Measurements from ENCODE around the gene GALNT10. TPM values are rescaled to one million over a fixed set of nuclear protein-coding genes. Genes with fewer than 3 reads are reported as not detected.

GALNT10 gene
- total and polyA plus RNA-seq, 2 of the 4 experiments (the other 2 are of a cell fraction), result 46.2 to 67.0 TPM

- Histone ChIP-seq H2BK20ac (ENCODE audit: low read depth, low read length) (no peak overlapping the region), H2AK5ac (ENCODE audit: low read depth, low read length) (no peak overlapping the region), H3K14ac (replicated peaks; ENCODE audit: low read depth, low read length) (no peak overlapping the region), H3K4me3 (ENCODE audit: insufficient read depth, low read depth, low read length) (no peak overlapping the region), H3K56ac (ENCODE audit: extremely low read depth, insufficient read depth, low read length) (no peak overlapping the region), H3K9ac (ENCODE audit: low read depth, low read length) (no peak overlapping the region), H4K20me1 (ENCODE audit: insufficient read depth, low read length) (no peaks in the 10 kb centered on the region), H3K27ac (ENCODE audit: insufficient read depth, low read length) (no peak overlapping the region), H3K36me3 (ENCODE audit: control insufficient read depth, insufficient read depth, low read length) (peaks cover 26% of the 10 kb centered on the region), H4K5ac (ENCODE audit: low read depth, low read length) (no peak overlapping the region), H2BK120ac (ENCODE audit: low read depth, low read length) (no peak overlapping the region), H4K91ac (ENCODE audit: insufficient read depth, low read depth, low read length) (no peak overlapping the region), H3K79me1 (ENCODE audit: low read depth in 1 of 2, low read length in 2 of 2) (peaks cover 0 to 9% of the 10 kb centered on the region in 2 experiments; a peak in 2 of 4 replicates), H3K9me3 (ENCODE audit: control insufficient read depth, insufficient read depth, low read length) (no peaks in the 10 kb centered on the region), H3K4ac (ENCODE audit: low read depth, low read length) (no peak overlapping the region), H3K4me1 (ENCODE audit: control insufficient read depth, insufficient read depth, low read length) (peaks cover 3% of the 10 kb centered on the region; the same call in 1 of the 2 replicates), H2AK9ac (replicated peaks; ENCODE audit: low read depth, low read length, poor library complexity) (no peak overlapping the region), H2BK15ac (ENCODE audit: low read depth, low read length) (no peak overlapping the region), H3K27me3 (ENCODE audit: control insufficient read depth, insufficient read depth, low read length) (no peaks in the 10 kb centered on the region), H4K8ac (ENCODE audit: low read depth in 2 of 2, low read length in 2 of 2) (no peak overlapping the region), H3K9me1 (ENCODE audit: insufficient read depth, low read length) (peaks cover 3% of the 10 kb centered on the region; the same call in 1 of the 2 replicates), H3K23ac (ENCODE audit: low read depth, low read length) (no peak overlapping the region), H3K4me2 (ENCODE audit: low read depth, low read length) (no peak overlapping the region), H2AFZ (replicated peaks; ENCODE audit: low read length, poor library complexity) (no peak overlapping the region), H2BK5ac (ENCODE audit: low read depth, low read length, poor library complexity, severe bottlenecking) (no peak overlapping the region), H3K18ac (ENCODE audit: low read depth, low read length) (no peak overlapping the region)
- dilution Hi-C loops (cut with HindIII; ENCODE audit: low sequenced_read_pairs, unreplicated experiment), result no loop called here
- 99% methylated on average over 8 of the region's 15 CpGs; no CpG with 5 or more reads in 1 of the 2 experiments for WGBS, 2 experiments (ENCODE audit: extremely low coverage in 2 of 2, insufficient read length in 1 of 2)
- DNase-seq (no peak), ATAC-seq (ENCODE audit: low read depth) (no peak)
- intact Hi-C loops (cut with micrococcal nuclease), result no loop called here
- ChIA-PET CTCF (interaction anchor here (0.5 to 1.1 kb wide), 2 partner anchors 212 to 429 kb away, joined by 3 read pairs; no protein-coding TSS in a partner anchor), POLR2A (ENCODE audit: unreplicated experiment) (no interaction called here)
- TF ChIP-seq RAD21 (IDR thresholded peaks at IDR 0.05; ENCODE audit: low read length) (no peak), SMC3 (IDR thresholded peaks at IDR 0.05; ENCODE audit: low read depth, low read length) (no peak), CHD1 (IDR thresholded peaks at IDR 0.05; ENCODE audit: low read depth, low read length) (no peak), RFX5 (IDR thresholded peaks at IDR 0.05; ENCODE audit: low read depth, low read length) (no peak), CTCF (conservative IDR thresholded peaks at IDR 0.05; ENCODE audit: low read depth, low read length) (no peak), RCOR1 (IDR thresholded peaks at IDR 0.05; ENCODE audit: insufficient replicate concordance, low read length) (no peak), MAFK (IDR thresholded peaks at IDR 0.05; ENCODE audit: low read depth, low read length) (no peak), MAZ (IDR thresholded peaks at IDR 0.05; ENCODE audit: borderline replicate concordance, low read depth, low read length) (no peak), FOS (IDR thresholded peaks at IDR 0.05; ENCODE audit: low read depth, low read length) (no peak), POLR2A (IDR thresholded peaks at IDR 0.05; ENCODE audit: low read depth, low read length) (no peak), USF2 (IDR thresholded peaks at IDR 0.05; ENCODE audit: low read depth, low read length) (no peak), BHLHE40 (IDR thresholded peaks at IDR 0.05; ENCODE audit: low read depth, low read length) (no peak), MXI1 (IDR thresholded peaks at IDR 0.05; ENCODE audit: borderline replicate concordance, low read depth, low read length) (no peak), CEBPB (IDR thresholded peaks at IDR 0.05; ENCODE audit: low read depth, low read length) (no peak), ELK1 (IDR thresholded peaks at IDR 0.05; ENCODE audit: borderline replicate concordance, low read depth, low read length) (no peak), NFE2L2 (IDR thresholded peaks at IDR 0.05; ENCODE audit: low read depth, low read length) (no peak)
- no TSS peak for BruUV-seq (replicated peaks)
- in situ Hi-C loops (cut with MboI; ENCODE audit: low sequenced_read_pairs), result loop anchor here (5.0 kb wide), 2 partner anchors 222 to 337 kb away; no protein-coding TSS in a partner anchor
Observed at GRCh38 chr5:154409230-154409840, 218.8 kb downstream of the GALNT10 start.

Data from IMR-90 (cell line).